ENCODE measurements around the gene CDK5RAP2.

CDK5RAP2 gene

DNA sequence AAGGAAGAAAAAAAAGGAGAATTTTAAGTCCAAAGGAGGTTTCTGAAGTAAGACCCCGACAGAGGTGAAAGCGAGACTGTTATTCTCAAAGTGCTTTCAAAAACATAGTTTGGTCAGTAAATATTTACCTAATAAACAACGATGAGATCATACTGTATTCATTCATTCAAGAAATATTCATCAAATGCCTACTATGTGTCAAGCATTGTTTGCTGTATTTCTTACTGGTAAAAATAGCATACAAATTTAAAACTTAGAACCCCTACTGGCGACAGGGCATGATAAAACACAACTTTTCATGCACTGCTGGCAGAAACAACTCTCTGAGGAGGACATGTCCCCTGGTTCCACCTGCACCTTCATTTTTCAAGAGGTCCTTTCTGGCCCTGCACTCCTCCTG lies 190.7 kb downstream of the CDK5RAP2 start:
- DNase-seq: no peak
- H4K91ac ChIP-seq (ENCODE audit: low read depth, low read length): no peak overlapping the region
- no peak overlapping the region for H3K27ac ChIP-seq (ENCODE audit: low read depth, low read length)
- no peak overlapping the region for H2BK12ac ChIP-seq (ENCODE audit: low read length)
- no peaks in the 10 kb centered on the region for H3K79me1 ChIP-seq (ENCODE audit: low read length)
- H3K9ac ChIP-seq (ENCODE audit: low read length): no peak overlapping the region
- no peak overlapping the region for H3K14ac ChIP-seq (ENCODE audit: low read length)
- H3K9me3 ChIP-seq (ENCODE audit: insufficient read depth, low read depth, low read length): peaks cover 2% of the 10 kb centered on the region
- H3K4me1 ChIP-seq (ENCODE audit: control insufficient read depth in 1 of 2, insufficient read depth in 2 of 2, low read length in 2 of 2): peaks cover 16 to 20% of the 10 kb centered on the region in 2 experiments
- H4K12ac ChIP-seq (ENCODE audit: low read depth, low read length): no peak overlapping the region
- no CpG with 5 or more reads among the region's 4 CpGs for whole genome bisulfite sequencing (ENCODE audit: extremely low coverage, insufficient coverage, insufficient read length)
- H2AFZ ChIP-seq (ENCODE audit: insufficient read depth, low read length, poor library complexity): no peak overlapping the region
- no peak overlapping the region for H2BK120ac ChIP-seq (ENCODE audit: insufficient read depth, low read length, poor library complexity)
- no peak overlapping the region for H4K8ac ChIP-seq (ENCODE audit: low read depth, low read length)
- H3K4me3 ChIP-seq (ENCODE audit: low read depth, low read length): no peak overlapping the region
- H2AK5ac ChIP-seq (ENCODE audit: low read length): no peak overlapping the region
- no peak overlapping the region for H2BK5ac ChIP-seq (ENCODE audit: low read depth, low read length, poor library complexity)
- no peaks in the 10 kb centered on the region for H3K27me3 ChIP-seq (ENCODE audit: insufficient read depth, low read length)
- no peak overlapping the region for H3K18ac ChIP-seq (ENCODE audit: low read length)
- no peak overlapping the region for H3K4me2 ChIP-seq (ENCODE audit: low read length)
- no peak overlapping the region for H3K23ac ChIP-seq (ENCODE audit: low read length)
- no peaks in the 10 kb centered on the region for H3K79me2 ChIP-seq (ENCODE audit: control insufficient read depth, insufficient read depth, low read length, poor library complexity)
- peaks cover 43 to 45% of the 10 kb centered on the region in 2 experiments for H3K36me3 ChIP-seq (ENCODE audit: control insufficient read depth in 1 of 2, insufficient read depth in 2 of 2, low read length in 2 of 2)
- H3K4ac ChIP-seq (ENCODE audit: low read depth, low read length): no peak overlapping the region

- Histone ChIP-seq H4K12ac (ENCODE audit: low read depth, low read length) (no peak overlapping the region), H3K27ac (ENCODE audit: low read depth, low read length) (no peak overlapping the region), H2AK5ac (ENCODE audit: low read length) (no peak overlapping the region), H3K27me3 (ENCODE audit: insufficient read depth, low read length) (no peaks in the 10 kb centered on the region), H2BK12ac (ENCODE audit: low read length) (no peak overlapping the region), H4K8ac (ENCODE audit: low read depth, low read length) (no peak overlapping the region), H2BK5ac (ENCODE audit: low read depth, low read length, poor library complexity) (no peak overlapping the region), H3K79me2 (ENCODE audit: control insufficient read depth, insufficient read depth, low read length, poor library complexity) (no peaks in the 10 kb centered on the region), H3K23ac (ENCODE audit: low read length) (no peak overlapping the region), H3K4me3 (ENCODE audit: low read depth, low read length) (no peak overlapping the region), H3K4me1 (ENCODE audit: control insufficient read depth in 1 of 2, insufficient read depth in 2 of 2, low read length in 2 of 2) (peaks cover 7 to 10% of the 10 kb centered on the region in 2 experiments), H3K79me1 (ENCODE audit: low read length) (no peaks in the 10 kb centered on the region), H3K4me2 (ENCODE audit: low read length) (no peak overlapping the region), H2BK120ac (ENCODE audit: insufficient read depth, low read length, poor library complexity) (no peak overlapping the region), H3K9ac (ENCODE audit: low read length) (no peak overlapping the region), H4K91ac (ENCODE audit: low read depth, low read length) (no peak overlapping the region), H3K14ac (ENCODE audit: low read length) (no peak overlapping the region), H3K36me3 (ENCODE audit: control insufficient read depth in 1 of 2, insufficient read depth in 2 of 2, low read length in 2 of 2) (peaks cover 34 to 41% of the 10 kb centered on the region in 2 experiments), H3K18ac (ENCODE audit: low read length) (no peak overlapping the region), H2AFZ (ENCODE audit: insufficient read depth, low read length, poor library complexity) (no peak overlapping the region), H3K4ac (ENCODE audit: low read depth, low read length) (no peak overlapping the region), H3K9me3 (ENCODE audit: insufficient read depth, low read depth, low read length) (peaks cover 2% of the 10 kb centered on the region)
- DNase-seq: no peak
- no CpG with 5 or more reads among the region's 24 CpGs for WGBS (ENCODE audit: extremely low coverage, insufficient coverage, insufficient read length)
Observed at GRCh38 chr9:120388003-120388855, 191.7 kb downstream of the CDK5RAP2 start.

DNA sequence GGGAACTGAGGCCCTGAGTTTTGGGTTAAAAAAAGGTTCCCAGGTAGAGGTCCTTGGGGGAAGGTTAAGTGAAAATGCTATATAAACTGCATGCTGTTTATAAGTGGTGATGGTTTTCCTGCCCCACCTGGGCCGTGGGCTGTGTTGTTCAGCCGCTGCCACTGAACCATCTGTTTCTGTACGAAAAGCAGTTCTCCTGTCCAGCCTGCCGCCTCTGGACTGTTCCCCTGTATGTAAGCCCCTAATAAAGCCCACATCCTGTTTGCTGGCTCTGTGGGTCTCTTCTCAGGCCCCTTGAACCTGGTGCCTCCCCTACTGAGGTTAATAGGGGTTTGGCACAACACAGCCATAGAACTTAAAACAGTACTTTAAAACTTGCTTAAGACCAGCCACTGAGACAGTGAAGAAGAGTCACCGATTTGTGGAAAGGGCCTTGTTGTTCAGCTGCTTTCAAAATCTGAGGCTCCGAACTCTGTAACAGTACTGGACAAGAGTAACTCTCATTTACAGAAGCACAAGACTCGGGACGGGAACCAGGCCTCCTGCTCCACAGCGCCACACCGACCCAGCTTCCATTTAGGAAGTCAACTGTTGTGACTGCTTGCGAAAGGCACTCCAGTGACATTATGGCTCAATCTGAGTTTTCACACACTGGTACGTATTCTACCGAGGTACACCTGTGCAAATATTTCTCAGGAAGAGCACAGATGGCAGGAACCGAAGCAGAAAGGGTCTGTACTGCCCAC lies 192.5 kb downstream of the CDK5RAP2 start:
- no peak overlapping the region for H4K8ac ChIP-seq (ENCODE audit: low read depth, low read length)
- no peak overlapping the region for H4K12ac ChIP-seq (ENCODE audit: low read depth, low read length)
- H2BK12ac ChIP-seq (ENCODE audit: low read length): no peak overlapping the region
- no peak overlapping the region for H3K27ac ChIP-seq (ENCODE audit: low read depth, low read length)
- peaks cover 2% of the 10 kb centered on the region for H3K9me3 ChIP-seq (ENCODE audit: insufficient read depth, low read depth, low read length)
- no peak overlapping the region for H3K18ac ChIP-seq (ENCODE audit: low read length)
- H4K91ac ChIP-seq (ENCODE audit: low read depth, low read length): no peak overlapping the region
- H3K4me3 ChIP-seq (ENCODE audit: low read depth, low read length): no peak overlapping the region
- H3K4me1 ChIP-seq (ENCODE audit: control insufficient read depth in 1 of 2, insufficient read depth in 2 of 2, low read length in 2 of 2): peaks cover 7 to 8% of the 10 kb centered on the region in 2 experiments
- no peak overlapping the region for H3K4ac ChIP-seq (ENCODE audit: low read depth, low read length)
- no peaks in the 10 kb centered on the region for H3K79me1 ChIP-seq (ENCODE audit: low read length)
- H2BK120ac ChIP-seq (ENCODE audit: insufficient read depth, low read length, poor library complexity): no peak overlapping the region
- no peak overlapping the region for H2BK5ac ChIP-seq (ENCODE audit: low read depth, low read length, poor library complexity)
- no peak overlapping the region for H2AK5ac ChIP-seq (ENCODE audit: low read length)
- H3K23ac ChIP-seq (ENCODE audit: low read length): no peak overlapping the region
- DNase-seq: no peak
- H3K36me3 ChIP-seq (ENCODE audit: control insufficient read depth in 1 of 2, insufficient read depth in 2 of 2, low read length in 2 of 2): peaks cover 27 to 33% of the 10 kb centered on the region in 2 experiments
- no peaks in the 10 kb centered on the region for H3K27me3 ChIP-seq (ENCODE audit: insufficient read depth, low read length)
- no peak overlapping the region for H2AFZ ChIP-seq (ENCODE audit: insufficient read depth, low read length, poor library complexity)
- H3K4me2 ChIP-seq (ENCODE audit: low read length): no peak overlapping the region
- no peaks in the 10 kb centered on the region for H3K79me2 ChIP-seq (ENCODE audit: control insufficient read depth, insufficient read depth, low read length, poor library complexity)
- no CpG with 5 or more reads among the region's 14 CpGs for WGBS (ENCODE audit: extremely low coverage, insufficient coverage, insufficient read length)
- no peak overlapping the region for H3K14ac ChIP-seq (ENCODE audit: low read length)
- H3K9ac ChIP-seq (ENCODE audit: low read length): no peak overlapping the region

- Histone ChIP-seq H3K4me3 (ENCODE audit: low read depth, low read length) (no peak overlapping the region), H3K36me3 (ENCODE audit: control insufficient read depth in 1 of 2, insufficient read depth in 2 of 2, low read length in 2 of 2) (peaks cover 22 to 25% of the 10 kb centered on the region in 2 experiments), H3K23ac (ENCODE audit: low read length) (no peak overlapping the region), H2AFZ (ENCODE audit: insufficient read depth, low read length, poor library complexity) (no peak overlapping the region), H3K9ac (ENCODE audit: low read length) (no peak overlapping the region), H3K79me1 (ENCODE audit: low read length) (no peaks in the 10 kb centered on the region), H3K4ac (ENCODE audit: low read depth, low read length) (no peak overlapping the region), H3K4me2 (ENCODE audit: low read length) (no peak overlapping the region), H2BK5ac (ENCODE audit: low read depth, low read length, poor library complexity) (no peak overlapping the region), H3K4me1 (ENCODE audit: control insufficient read depth in 1 of 2, insufficient read depth in 2 of 2, low read length in 2 of 2) (peaks cover 7 to 8% of the 10 kb centered on the region in 2 experiments), H3K79me2 (ENCODE audit: control insufficient read depth, insufficient read depth, low read length, poor library complexity) (no peaks in the 10 kb centered on the region), H3K27me3 (ENCODE audit: insufficient read depth, low read length) (no peaks in the 10 kb centered on the region), H4K12ac (ENCODE audit: low read depth, low read length) (no peak overlapping the region), H3K27ac (ENCODE audit: low read depth, low read length) (no peak overlapping the region), H2AK5ac (ENCODE audit: low read length) (no peak overlapping the region), H4K8ac (ENCODE audit: low read depth, low read length) (no peak overlapping the region), H3K9me3 (ENCODE audit: insufficient read depth, low read depth, low read length) (peaks cover 2% of the 10 kb centered on the region), H2BK12ac (ENCODE audit: low read length) (no peak overlapping the region), H3K14ac (ENCODE audit: low read length) (no peak overlapping the region), H4K91ac (ENCODE audit: low read depth, low read length) (no peak overlapping the region), H3K18ac (ENCODE audit: low read length) (no peak overlapping the region), H2BK120ac (ENCODE audit: insufficient read depth, low read length, poor library complexity) (no peak overlapping the region)
- no peak for DNase-seq
- no CpG with 5 or more reads among the region's 11 CpGs for WGBS (ENCODE audit: extremely low coverage, insufficient coverage, insufficient read length)
Observed at GRCh38 chr9:120386390-120387131, 193.4 kb downstream of the CDK5RAP2 start.
